Measurements from ENCODE around the gene SNX5. TPM values are rescaled to one million over a fixed set of nuclear protein-coding genes. Genes with fewer than 3 reads are reported as not detected.

Gene SNX5
- total RNA-seq, 2 experiments from 2014 or later = 228 to 237 TPM

- intact Hi-C loops (cut with micrococcal nuclease) = no loop called here
- H3K4me3 Mint-ChIP-seq = no peak overlapping the region
- no peaks in the 10 kb centered on the region for H3K36me3 Mint-ChIP-seq (ENCODE audit: low read depth)
- H3K4me1 Mint-ChIP-seq (ENCODE audit: low read depth) = peaks cover 6% of the 10 kb centered on the region
- peaks cover 3% of the 10 kb centered on the region for H3K9me3 Mint-ChIP-seq
- CTCF ChIA-PET = interaction anchor here (1.7 kb wide), 1 partner anchor 9 kb away, joined by 4 read pairs; no protein-coding TSS in a partner anchor
- H3K27ac Mint-ChIP-seq = no peak overlapping the region
- DNase-seq = no peak
- H3K27me3 Mint-ChIP-seq (ENCODE audit: low read depth) = peaks cover 1% of the 10 kb centered on the region
These were observed 33.4 kb downstream of the SNX5 start for GRCh38 chr20:17935186-17935585.

- Mint-ChIP-seq H3K27ac (no peak overlapping the region), H3K27me3 (ENCODE audit: low read depth) (peaks cover 2% of the 10 kb centered on the region), H3K4me1 (ENCODE audit: low read depth) (no peaks in the 10 kb centered on the region), H3K4me3 (no peak overlapping the region), H3K9me3 (peaks cover 3% of the 10 kb centered on the region), H3K36me3 (ENCODE audit: low read depth) (no peaks in the 10 kb centered on the region)
- CTCF ChIA-PET = no interaction called here
- intact Hi-C loops (cut with micrococcal nuclease) = no loop called here
- DNase-seq = no peak
These were observed 34.3 kb downstream of the SNX5 start for GRCh38 chr20:17934141-17934862.

- DNase-seq = no peak
- CTCF ChIA-PET = no interaction called here
- intact Hi-C loops (cut with micrococcal nuclease) = no loop called here
- H3K4me1 Mint-ChIP-seq (ENCODE audit: low read depth) = no peaks in the 10 kb centered on the region
- no peak overlapping the region for H3K4me3 Mint-ChIP-seq
- H3K36me3 Mint-ChIP-seq (ENCODE audit: low read depth) = no peaks in the 10 kb centered on the region
- H3K27ac Mint-ChIP-seq = no peak overlapping the region
- peaks cover 3% of the 10 kb centered on the region for H3K9me3 Mint-ChIP-seq
- H3K27me3 Mint-ChIP-seq (ENCODE audit: low read depth) = peaks cover 2% of the 10 kb centered on the region
These were observed 34.9 kb downstream of the SNX5 start for GRCh38 chr20:17933711-17934110.

- Mint-ChIP-seq H3K27me3 (ENCODE audit: low read depth) (peaks cover 2% of the 10 kb centered on the region), H3K4me1 (ENCODE audit: low read depth) (no peaks in the 10 kb centered on the region), H3K27ac (no peak overlapping the region), H3K36me3 (ENCODE audit: low read depth) (no peaks in the 10 kb centered on the region), H3K4me3 (no peak overlapping the region), H3K9me3 (peaks cover 3% of the 10 kb centered on the region)
- DNase-seq = no peak
- CTCF ChIA-PET = no interaction called here
- intact Hi-C loops (cut with micrococcal nuclease) = no loop called here
These were observed 35.5 kb downstream of the SNX5 start for GRCh38 chr20:17933121-17933520.

- CTCF ChIA-PET = interaction anchor here (0.6 kb wide), 1 partner anchor 99 kb away, joined by 3 read pairs; no protein-coding TSS in a partner anchor
- Mint-ChIP-seq H3K27ac (no peak overlapping the region), H3K9me3 (peaks cover 3% of the 10 kb centered on the region), H3K36me3 (ENCODE audit: low read depth) (no peaks in the 10 kb centered on the region), H3K4me3 (no peak overlapping the region), H3K4me1 (ENCODE audit: low read depth) (no peaks in the 10 kb centered on the region), H3K27me3 (ENCODE audit: low read depth) (peaks cover 2% of the 10 kb centered on the region)
- DNase-seq = no peak
- intact Hi-C loops (cut with micrococcal nuclease) = no loop called here
These were observed 36.2 kb downstream of the SNX5 start for GRCh38 chr20:17932396-17932795.

GRCh38 chr20:17931513-17931912 is 37.1 kb downstream of the SNX5 start:
- CTCF ChIA-PET = interaction anchor here (0.6 kb wide), 1 partner anchor 98 kb away, joined by 3 read pairs; no protein-coding TSS in a partner anchor
- H3K9me3 Mint-ChIP-seq = peaks cover 3% of the 10 kb centered on the region
- no peak for DNase-seq
- intact Hi-C loops (cut with micrococcal nuclease) = no loop called here
- H3K4me3 Mint-ChIP-seq = no peak overlapping the region
- no peaks in the 10 kb centered on the region for H3K4me1 Mint-ChIP-seq (ENCODE audit: low read depth)
- peaks cover 2% of the 10 kb centered on the region for H3K27me3 Mint-ChIP-seq (ENCODE audit: low read depth)
- no peaks in the 10 kb centered on the region for H3K36me3 Mint-ChIP-seq (ENCODE audit: low read depth)
- no peak overlapping the region for H3K27ac Mint-ChIP-seq

- H3K9me3 Mint-ChIP-seq = peaks cover 3% of the 10 kb centered on the region
- CTCF ChIA-PET = no interaction called here
These were observed 39.8 kb downstream of the SNX5 start for GRCh38 chr20:17928633-17929311.

GRCh38 chr20:17928211-17928611 is 40.4 kb downstream of the SNX5 start:
- Mint-ChIP-seq H3K4me1 (ENCODE audit: low read depth) (no peaks in the 10 kb centered on the region), H3K9me3 (peaks cover 3% of the 10 kb centered on the region)
- CTCF ChIA-PET = no interaction called here

More at GRCh38 chr20:17928633-17929311, 39.8 kb downstream of the SNX5 start:
- Mint-ChIP-seq H3K4me1 (ENCODE audit: low read depth) (no peaks in the 10 kb centered on the region), H3K4me3 (no peak overlapping the region), H3K27ac (no peak overlapping the region), H3K27me3 (ENCODE audit: low read depth) (peaks cover 2% of the 10 kb centered on the region), H3K36me3 (ENCODE audit: low read depth) (no peaks in the 10 kb centered on the region)
- no peak for DNase-seq
- intact Hi-C loops (cut with micrococcal nuclease) = no loop called here

GRCh38 chr20:17925940-17926300 is 42.7 kb downstream of the SNX5 start:
- no peaks in the 10 kb centered on the region for H3K9me3 Mint-ChIP-seq
- peaks cover 2% of the 10 kb centered on the region for H3K27me3 Mint-ChIP-seq (ENCODE audit: low read depth)
- intact Hi-C loops (cut with micrococcal nuclease) = no loop called here

More at GRCh38 chr20:17928211-17928611, 40.4 kb downstream of the SNX5 start:
- intact Hi-C loops (cut with micrococcal nuclease) = no loop called here
- H3K27ac Mint-ChIP-seq = no peak overlapping the region
- H3K27me3 Mint-ChIP-seq (ENCODE audit: low read depth) = peaks cover 2% of the 10 kb centered on the region
- H3K4me3 Mint-ChIP-seq = no peak overlapping the region
- no peaks in the 10 kb centered on the region for H3K36me3 Mint-ChIP-seq (ENCODE audit: low read depth)
- DNase-seq = no peak

GRCh38 chr20:17925141-17925939 is 43.3 kb downstream of the SNX5 start:
- Mint-ChIP-seq H3K9me3 (no peaks in the 10 kb centered on the region), H3K27me3 (ENCODE audit: low read depth) (peaks cover 2% of the 10 kb centered on the region), H3K4me3 (no peak overlapping the region), H3K4me1 (ENCODE audit: low read depth) (no peaks in the 10 kb centered on the region), H3K27ac (no peak overlapping the region), H3K36me3 (ENCODE audit: low read depth) (no peaks in the 10 kb centered on the region)
- CTCF ChIA-PET = no interaction called here
- no peak for DNase-seq
- intact Hi-C loops (cut with micrococcal nuclease) = no loop called here

More at GRCh38 chr20:17925940-17926300, 42.7 kb downstream of the SNX5 start:
- DNase-seq = no peak
- no peak overlapping the region for H3K27ac Mint-ChIP-seq
- no peak overlapping the region for H3K4me3 Mint-ChIP-seq
- CTCF ChIA-PET = no interaction called here
- no peaks in the 10 kb centered on the region for H3K4me1 Mint-ChIP-seq (ENCODE audit: low read depth)
- H3K36me3 Mint-ChIP-seq (ENCODE audit: low read depth) = no peaks in the 10 kb centered on the region

- CTCF ChIA-PET = no interaction called here
- no peaks in the 10 kb centered on the region for H3K9me3 Mint-ChIP-seq
- no peaks in the 10 kb centered on the region for H3K27me3 Mint-ChIP-seq (ENCODE audit: low read depth)
- no peak for DNase-seq
- intact Hi-C loops (cut with micrococcal nuclease) = no loop called here
- H3K36me3 Mint-ChIP-seq (ENCODE audit: low read depth) = no peaks in the 10 kb centered on the region
- no peaks in the 10 kb centered on the region for H3K4me1 Mint-ChIP-seq (ENCODE audit: low read depth)
- no peak overlapping the region for H3K4me3 Mint-ChIP-seq
- no peak overlapping the region for H3K27ac Mint-ChIP-seq
These were observed 46.8 kb downstream of the SNX5 start for GRCh38 chr20:17921774-17922173.

GRCh38 chr20:17919149-17919548 is 49.4 kb downstream of the SNX5 start:
- Mint-ChIP-seq H3K4me1 (ENCODE audit: low read depth) (no peaks in the 10 kb centered on the region), H3K27ac (no peak overlapping the region), H3K27me3 (ENCODE audit: low read depth) (no peaks in the 10 kb centered on the region), H3K36me3 (ENCODE audit: low read depth) (no peaks in the 10 kb centered on the region), H3K9me3 (no peaks in the 10 kb centered on the region), H3K4me3 (no peak overlapping the region)
- intact Hi-C loops (cut with micrococcal nuclease) = no loop called here
- CTCF ChIA-PET = no interaction called here
- DNase-seq = no peak

Measured in activated naive CD4-positive, alpha-beta T cell treated with anti-CD3 and anti-CD28 coated beads for 36 hours (primary cell).